ENCODE results near the gene GALNT2.

Gene GALNT2

GRCh38 chr1:230073371-230074035 lies 6.5 kb downstream of the GALNT2 start:
- DNase-seq = peak; percentile 30

- DNase-seq = no peak
Observed at GRCh38 chr1:230074270-230074669, 7.2 kb downstream of the GALNT2 start.

- DNase-seq = no peak
Observed at GRCh38 chr1:230074762-230075161, 7.7 kb downstream of the GALNT2 start.

- no peak for DNase-seq
Observed at GRCh38 chr1:230076121-230076520, 9.1 kb downstream of the GALNT2 start.

GRCh38 chr1:230077011-230077410 lies 10.0 kb downstream of the GALNT2 start:
- no peak for DNase-seq

- no peak for DNase-seq
Observed at GRCh38 chr1:230077436-230078213, 10.6 kb downstream of the GALNT2 start.

- DNase-seq = no peak
Observed at GRCh38 chr1:230079199-230080024, 12.4 kb downstream of the GALNT2 start.

GRCh38 chr1:230080822-230081221 lies 13.8 kb downstream of the GALNT2 start:
- DNase-seq = no peak

GRCh38 chr1:230081751-230082150 lies 14.7 kb downstream of the GALNT2 start:
- no peak for DNase-seq

- DNase-seq = no peak
Observed at GRCh38 chr1:230082211-230082610, 15.2 kb downstream of the GALNT2 start.

GRCh38 chr1:230083053-230083452 lies 16.0 kb downstream of the GALNT2 start:
- DNase-seq = no peak

- DNase-seq = no peak
Observed at GRCh38 chr1:230083746-230084407, 16.8 kb downstream of the GALNT2 start.

GRCh38 chr1:230084408-230085177 lies 17.6 kb downstream of the GALNT2 start:
- DNase-seq = peak; percentile 84

GRCh38 chr1:230085178-230085515 lies 18.1 kb downstream of the GALNT2 start:
- no peak for DNase-seq

- no peak for DNase-seq
Observed at GRCh38 chr1:230086151-230086550, 19.1 kb downstream of the GALNT2 start.

GRCh38 chr1:230087028-230087716 lies 20.1 kb downstream of the GALNT2 start:
- DNase-seq = no peak

GRCh38 chr1:230087717-230088105 lies 20.7 kb downstream of the GALNT2 start:
- no peak for DNase-seq

- DNase-seq = no peak
Observed at GRCh38 chr1:230090194-230090711, 23.2 kb downstream of the GALNT2 start.

- no peak for DNase-seq
Observed at GRCh38 chr1:230091473-230092231, 24.6 kb downstream of the GALNT2 start.

GRCh38 chr1:230094746-230095145 lies 27.7 kb downstream of the GALNT2 start:
- no peak for DNase-seq

GRCh38 chr1:230095938-230096337 lies 28.9 kb downstream of the GALNT2 start:
- DNase-seq = no peak
